WTC11 (cell line): Measurements from ENCODE around the gene CLDN7. TPM values are rescaled to one million over a fixed set of nuclear protein-coding genes. Genes with fewer than 3 reads are reported as not detected.

Experiments used
- AFF4 ChIP-seq: sonication (generic); formaldehyde crosslinking; IDR thresholded peaks from 2 replicates; pipeline ENCODE4 v1.8.1; 2023; ENCODE audit warnings: mild to moderate bottlenecking, missing genetic modification reagents, borderline replicate concordance
- AR ChIP-seq: fragments of 250-450 bp; sonication (Bioruptor Pico); IDR thresholded peaks from 2 replicates; pipeline ENCODE4 v1.9.0; 2021; ENCODE audit warnings: mild to moderate bottlenecking
- ARID4B ChIP-seq: sonication (generic); formaldehyde crosslinking; IDR thresholded peaks from 2 replicates; pipeline ENCODE4 v1.8.0; 2023; ENCODE audit warnings: missing genetic modification reagents, mild to moderate bottlenecking, borderline replicate concordance
- ATF2 ChIP-seq: sonication (generic); formaldehyde crosslinking; IDR thresholded peaks from 2 replicates; pipeline ENCODE4 v1.8.1; 2022; ENCODE audit warnings: low read depth, missing genetic modification reagents, borderline replicate concordance
- E2F4 ChIP-seq: sonication (generic); formaldehyde crosslinking; IDR thresholded peaks from 2 replicates; pipeline ENCODE4 v1.8.1; 2022; ENCODE audit warnings: low read depth, mild to moderate bottlenecking, moderate library complexity, missing genetic modification reagents, borderline replicate concordance
- EMX1 ChIP-seq: fragments of 250-450 bp; sonication (Bioruptor Pico); IDR thresholded peaks from 2 replicates; pipeline ENCODE4 v1.8.0; 2021; ENCODE audit warnings: mild to moderate bottlenecking
- ETV6 ChIP-seq: sonication (generic); formaldehyde crosslinking; IDR thresholded peaks from 2 replicates; pipeline ENCODE4 v1.8.1; 2022; ENCODE audit warnings: mild to moderate bottlenecking, missing genetic modification reagents
- FOXJ3 ChIP-seq: sonication (generic); formaldehyde crosslinking; IDR thresholded peaks from 2 replicates; pipeline ENCODE4 v1.9.0; 2021; ENCODE audit warnings: missing genetic modification reagents, mild to moderate bottlenecking, borderline replicate concordance
- IRF1 ChIP-seq: sonication (generic); formaldehyde crosslinking; IDR thresholded peaks from 2 replicates; pipeline ENCODE4 v1.8.0; 2023; ENCODE audit warnings: missing genetic modification reagents
- MXD4 ChIP-seq: fragments of 250-450 bp; sonication (Bioruptor Pico); IDR thresholded peaks from 2 replicates; pipeline ENCODE4 v1.8.0; 2021; ENCODE audit warnings: mild to moderate bottlenecking, moderate library complexity, borderline replicate concordance
- NFE2L1 ChIP-seq: sonication (generic); formaldehyde crosslinking; IDR thresholded peaks from 2 replicates; pipeline ENCODE4 v1.8.1; 2023; ENCODE audit warnings: missing genetic modification reagents
- RELA ChIP-seq: sonication (generic); formaldehyde crosslinking; IDR thresholded peaks from 2 replicates; pipeline ENCODE4 v1.8.1; 2022; ENCODE audit warnings: missing genetic modification reagents, mild to moderate bottlenecking, borderline replicate concordance
- SP1 ChIP-seq: sonication (generic); formaldehyde crosslinking; conservative IDR thresholded peaks from 2 replicates; pipeline ENCODE4 v1.8.1; 2022; ENCODE audit warnings: missing genetic modification reagents
- ZNF396 ChIP-seq: fragments of 250-450 bp; sonication (Bioruptor Pico); IDR thresholded peaks from 2 replicates; pipeline ENCODE4 v1.8.0; 2021; ENCODE audit warnings: mild to moderate bottlenecking, moderate library complexity, borderline replicate concordance
- ZNF671 ChIP-seq: fragments of 250-450 bp; sonication (Bioruptor Pico); IDR thresholded peaks from 2 replicates; pipeline ENCODE4 v1.8.0; 2021; ENCODE audit warnings: mild to moderate bottlenecking
- total RNA-seq: library from RNA; stranded (reverse); gene quantifications from 3 replicates; pipeline ENCODE4 v1.2.3, GENCODE V29; 2021

The CLDN7 gene
- total RNA-seq, 1 experiment from 2014 or later, result 136 TPM

- TF ChIP-seq AR (CRISPR knock-in tag) (no peak), ARID4B (CRISPR knock-in tag) (peak; percentile 78; the same call in 1 of the 2 replicates), RELA (CRISPR knock-in tag) (peak; percentile 39; the same call in 1 of the 2 replicates), SP1 (CRISPR knock-in tag) (peak; percentile 56), EMX1 (CRISPR knock-in tag) (0 out of 2 replicates have a peak, but pooled peaks have one; percentile 30), MXD4 (CRISPR knock-in tag) (no peak), E2F4 (CRISPR knock-in tag) (no peak), FOXJ3 (CRISPR knock-in tag) (no peak), IRF1 (CRISPR knock-in tag) (no peak), AFF4 (no peak; the same call in 1 of the 2 replicates), ATF2 (CRISPR knock-in tag) (no peak), ZNF396 (no peak), ZNF671 (CRISPR knock-in tag) (no peak), ETV6 (peak; percentile 20; the same call in 1 of the 2 replicates), NFE2L1 (CRISPR knock-in tag) (no peak)
These were observed 9.9 kb downstream of the CLDN7 start, which contains the start of gene ELP5 (continued) for GRCh38 chr17:7252176-7253043.
